PC-3 (cell line): ENCODE measurements around the gene TRMT61A.

Source experiments
- CTCF ChIP-seq: fragments of 300-600 bp; sonication (generic); conservative IDR thresholded peaks from 2 replicates; pipeline ENCODE4 v1.5.1; 2017; ENCODE audit warnings: antibody characterized with exemption, low read depth, mild to moderate bottlenecking, low read length
- EZH2 ChIP-seq: fragments of 300-600 bp; sonication (generic); IDR thresholded peaks from one replicate; pipeline ENCODE4 v1.6.1; 2017; ENCODE audit warnings: antibody characterized with exemption, mild to moderate bottlenecking, low read length; ENCODE audit not compliant: unreplicated experiment
- EZH2phosphoT487 ChIP-seq: fragments of 300-600 bp; sonication (generic); IDR thresholded peaks from 2 replicates; pipeline ENCODE4 v1.6.1; 2018; ENCODE audit warnings: mild to moderate bottlenecking, antibody characterized with exemption, low read length, borderline replicate concordance

- no peak for TF ChIP-seq EZH2phosphoT487
- no peak for TF ChIP-seq CTCF
- TF ChIP-seq EZH2: no peak
These were observed 11.1 kb upstream of the TRMT61A start for GRCh38 chr14:103517721-103518421.
